GM20000 (cell line): ENCODE data around the gene KLHDC4.

ENCODE experiments used
- DNase-seq: peaks from one replicate; pipeline ENCODE4 v3.0.0; 2012; ENCODE audit warnings: low spot score
- CTCF ChIP-seq: IDR thresholded peaks from 2 replicates; pipeline ENCODE4 v1.5.1; 2012; ENCODE audit warnings: mild to moderate bottlenecking, control low read depth; ENCODE audit errors: extremely low read depth, missing control alignments

Gene KLHDC4

GRCh38 chr16:87764600-87765472 is 950 bp downstream of the KLHDC4 start:
- no peak for DNase-seq
- no peak for TF ChIP-seq CTCF

DNA sequence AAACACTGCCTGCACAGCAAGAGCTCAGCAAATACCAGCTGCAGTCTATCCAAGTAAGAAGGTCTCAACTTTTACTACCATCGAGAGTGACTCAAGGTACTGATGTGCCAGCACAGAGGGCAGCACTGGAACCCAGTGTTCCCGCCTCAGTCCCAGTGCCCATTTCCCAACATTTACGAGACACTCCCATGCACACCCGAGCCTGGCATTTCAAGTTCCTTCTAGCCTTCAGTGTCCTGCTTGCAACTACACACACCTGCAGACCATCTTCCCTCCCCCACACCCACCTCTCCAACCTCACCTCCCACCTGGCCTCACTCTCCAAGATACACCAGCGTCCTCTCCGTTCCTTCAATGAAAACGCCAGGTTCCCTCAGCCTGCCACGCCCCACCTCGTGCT is 3.2 kb downstream of the KLHDC4 start:
- no peak for DNase-seq
- no peak for TF ChIP-seq CTCF

DNA sequence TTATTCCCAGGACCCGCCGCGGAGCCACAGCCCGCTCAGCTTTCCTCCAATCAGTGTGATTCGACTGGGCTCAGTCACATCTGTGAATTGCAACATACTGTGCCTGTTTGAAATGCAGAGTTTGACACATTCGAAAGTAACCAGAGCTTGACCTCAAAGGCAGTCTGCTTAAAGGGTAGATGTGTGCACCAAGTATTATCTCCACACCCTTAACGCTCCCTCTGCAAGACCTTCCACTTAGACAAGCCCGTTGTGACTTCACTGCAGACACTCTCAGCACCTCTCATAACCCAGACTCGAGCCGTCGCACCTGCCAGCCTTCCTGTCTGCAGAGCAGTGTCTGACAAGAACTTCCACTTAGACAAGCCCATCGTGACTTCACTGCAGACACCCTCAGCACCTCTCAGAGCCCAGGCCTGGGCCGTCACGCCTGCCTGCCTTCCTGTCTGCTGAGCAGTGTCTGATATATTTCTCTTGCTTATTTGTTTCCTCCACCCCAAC is 3.7 kb downstream of the KLHDC4 start:
- TF ChIP-seq CTCF = no peak
- no peak for DNase-seq

DNA sequence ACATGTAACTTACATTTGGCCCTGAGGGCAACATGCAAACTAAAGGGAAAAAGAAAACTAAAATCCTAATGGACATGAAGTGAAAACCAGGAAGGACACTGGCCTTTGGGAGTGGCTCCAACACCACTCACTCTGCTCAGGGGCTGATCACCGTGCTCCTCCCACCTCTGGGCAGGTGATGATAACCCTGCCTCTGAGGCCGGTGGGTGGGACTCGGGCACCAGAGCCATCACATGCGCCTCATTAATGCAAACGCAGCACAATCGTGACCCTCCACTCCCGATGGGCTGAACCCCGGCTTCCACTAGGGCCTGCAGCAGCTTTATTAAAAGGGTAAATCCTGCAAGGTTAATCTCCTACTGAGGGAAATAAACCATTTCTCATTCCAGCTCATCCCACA is 4.7 kb downstream of the KLHDC4 start:
- no peak for DNase-seq
- no peak for TF ChIP-seq CTCF

- no peak for DNase-seq
- no peak for TF ChIP-seq CTCF
Measured at GRCh38 chr16:87757841-87758426, 7.9 kb downstream of the KLHDC4 start.

DNA sequence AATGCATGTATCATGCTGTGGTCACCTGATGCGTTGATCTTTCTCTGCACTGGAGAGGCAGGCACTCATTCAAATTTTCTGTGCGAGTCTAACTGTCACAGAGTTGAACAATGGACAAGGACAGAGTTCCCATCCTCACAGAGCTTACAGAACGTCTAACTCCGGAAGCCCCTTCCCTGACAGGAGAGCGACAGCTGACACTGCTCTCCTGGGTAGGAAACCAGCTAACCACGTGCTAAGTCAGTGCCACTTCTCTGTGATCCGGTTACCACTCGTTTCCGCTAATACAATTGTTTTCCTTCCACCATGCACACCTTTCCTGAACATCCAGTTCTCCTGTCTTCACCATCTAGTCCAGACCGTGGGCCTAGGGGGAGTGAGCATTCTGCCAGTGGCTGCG is 11.3 kb downstream of the KLHDC4 start:
- DNase-seq = no peak
- TF ChIP-seq CTCF = no peak
